GM08714 (cell line): ENCODE results near the gene TBC1D3B.
A peak's percentile ranks its signal among the peaks of the same experiment; 100 is the strongest.
"Not testable (repeated sequence)": the region's sequence is repeated elsewhere in the genome, so short reads cannot be mapped to it uniquely, and the experiment has no call there.

ENCODE experiments used
- H3K4me3 ChIP-seq: fragments of 200-500 bp; sonication (Bioruptor generic); 2 replicates; pipeline ENCODE4 v1.5.1; 2014; ENCODE audit warnings: mild to moderate bottlenecking, low read length, inconsistent platforms
- ZNF274 ChIP-seq: IDR thresholded peaks from 2 replicates; pipeline ENCODE4 v1.6.1; 2012; ENCODE audit warnings: mild to moderate bottlenecking, low read depth, low read length

The TBC1D3B gene

DNA sequence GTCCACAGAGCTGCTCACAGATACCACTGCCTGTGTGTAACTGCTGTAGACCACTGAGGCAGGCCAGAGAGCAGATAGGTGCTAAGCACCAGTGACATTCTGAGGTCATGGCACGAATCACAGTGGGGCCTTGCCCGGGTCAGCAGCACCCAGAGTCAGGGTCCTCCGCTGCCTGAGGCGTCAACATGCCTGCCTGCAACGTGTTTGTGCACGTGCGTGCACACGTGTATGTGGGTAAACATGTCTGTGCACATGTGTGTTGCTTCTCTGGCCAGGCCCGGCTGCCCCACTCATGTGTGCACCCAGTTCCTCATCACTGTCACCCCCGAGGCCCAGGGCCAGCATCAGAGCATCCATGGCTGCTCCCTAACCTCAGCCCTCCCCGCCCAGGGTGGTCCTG lies at the start of gene TBC1D3B:
Gene TBC1D3B, minus strand, starts transcription at position 101 of the 400 bp plus-strand sequence. CDS start 1,586 bp downstream, outside the sequence.
- H3K4me3 ChIP-seq: not testable (repeated sequence)

DNA sequence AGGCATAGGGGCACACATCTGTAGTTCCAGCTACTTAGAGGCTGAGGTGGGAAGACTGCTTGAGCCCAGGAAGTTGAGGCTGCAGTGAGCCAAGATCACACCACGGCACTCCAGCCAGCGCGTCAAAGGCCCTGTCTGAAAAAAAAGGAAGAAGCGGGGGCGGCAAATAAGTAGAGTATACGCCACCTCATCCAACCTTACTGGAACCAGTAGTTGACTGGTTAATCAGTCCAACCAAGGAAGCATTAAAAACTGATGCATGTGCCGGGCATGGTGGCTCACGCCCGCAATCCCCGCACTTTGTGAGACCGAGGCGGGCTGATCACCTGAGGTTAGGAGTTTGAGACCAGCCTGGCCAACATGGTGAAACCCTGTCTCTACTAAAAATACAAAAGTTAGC lies 46.5 kb upstream of the TBC1D3B start:
- H3K4me3 ChIP-seq: not testable (repeated sequence)

DNA sequence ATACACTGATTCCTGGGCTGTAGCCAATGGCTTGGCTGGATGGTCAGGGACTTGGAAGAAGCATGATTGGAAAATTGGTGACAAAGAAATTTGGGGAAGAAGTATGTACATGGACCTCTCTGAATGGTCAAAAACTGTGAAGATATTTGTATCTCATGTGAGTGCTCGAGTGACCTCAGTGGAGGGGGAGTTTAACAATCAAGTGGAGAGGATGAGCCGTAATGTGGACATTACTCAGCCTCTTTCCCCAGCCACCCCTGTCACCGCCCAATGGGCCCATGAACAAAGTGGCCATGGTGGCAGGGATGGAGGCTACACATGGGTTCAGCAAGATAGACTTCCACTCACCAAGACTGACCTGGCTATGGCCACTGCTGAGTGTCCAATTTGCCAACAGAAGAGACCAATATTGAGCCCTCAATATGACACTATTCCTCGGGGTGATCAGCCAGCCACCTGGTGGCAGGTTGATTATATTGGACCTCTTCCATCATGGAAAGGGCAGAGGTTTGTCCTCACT lies 45.2 kb upstream of the TBC1D3B start:
- not testable (repeated sequence) for H3K4me3 ChIP-seq

DNA sequence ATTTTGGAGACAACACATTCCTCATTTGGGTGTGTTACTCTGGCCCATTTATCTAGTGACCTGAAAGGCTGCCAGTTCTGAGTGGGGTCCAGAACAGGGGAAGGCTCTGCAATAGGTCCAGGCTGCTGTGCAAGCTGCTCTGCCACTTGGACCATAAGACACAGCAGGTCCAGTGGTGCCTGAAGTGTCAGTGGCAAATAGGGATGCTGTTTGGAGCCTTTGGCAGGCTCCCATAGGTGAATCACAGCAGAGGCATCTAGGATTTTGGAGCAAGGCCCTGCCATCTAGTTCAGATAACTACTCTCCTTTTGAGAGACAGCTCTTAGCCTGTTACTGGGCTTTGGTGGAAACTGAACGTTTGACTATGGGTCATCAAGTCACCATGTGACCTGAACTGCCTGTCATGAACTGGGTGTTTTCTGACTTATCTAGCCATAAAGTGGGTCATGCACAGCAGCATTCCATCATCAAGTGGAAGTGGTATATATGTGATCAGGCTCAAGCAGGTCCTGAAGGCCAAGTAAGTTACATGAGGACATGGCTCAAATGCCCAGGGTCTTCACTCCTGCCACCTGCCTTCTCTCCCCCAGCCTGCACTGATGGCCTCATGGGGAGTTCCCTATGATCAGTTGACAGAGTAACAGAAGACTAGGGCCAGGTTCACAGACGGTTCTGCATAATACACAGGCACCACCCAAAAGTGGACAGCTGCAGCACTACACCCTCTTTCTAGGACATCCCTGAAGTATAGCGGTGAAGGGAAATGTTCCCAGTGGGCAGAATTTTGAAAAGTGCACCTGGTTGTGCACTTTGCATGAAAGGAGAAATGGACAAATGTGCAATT lies 44.5 kb upstream of the TBC1D3B start:
- H3K4me3 ChIP-seq: not testable (repeated sequence)

DNA sequence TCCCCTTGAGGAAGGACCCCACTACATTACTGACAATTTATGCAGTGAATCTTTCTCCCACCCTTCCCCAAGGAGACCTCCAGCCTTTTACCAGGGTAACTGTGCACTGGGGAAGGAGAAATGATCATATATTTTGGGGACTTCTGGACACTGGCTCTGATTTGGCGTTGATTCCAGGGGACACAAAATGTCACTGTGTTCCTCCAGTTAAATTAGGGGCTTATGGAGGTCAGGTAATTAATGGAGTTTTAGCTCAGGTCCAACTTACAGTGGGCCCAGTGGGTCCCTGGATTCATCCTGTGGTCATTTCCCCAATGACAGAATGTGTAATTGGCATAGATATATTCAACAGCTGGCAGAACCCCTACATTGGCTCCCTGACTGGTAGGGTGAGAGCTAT lies 43.1 kb upstream of the TBC1D3B start:
- H3K4me3 ChIP-seq: not testable (repeated sequence)

DNA sequence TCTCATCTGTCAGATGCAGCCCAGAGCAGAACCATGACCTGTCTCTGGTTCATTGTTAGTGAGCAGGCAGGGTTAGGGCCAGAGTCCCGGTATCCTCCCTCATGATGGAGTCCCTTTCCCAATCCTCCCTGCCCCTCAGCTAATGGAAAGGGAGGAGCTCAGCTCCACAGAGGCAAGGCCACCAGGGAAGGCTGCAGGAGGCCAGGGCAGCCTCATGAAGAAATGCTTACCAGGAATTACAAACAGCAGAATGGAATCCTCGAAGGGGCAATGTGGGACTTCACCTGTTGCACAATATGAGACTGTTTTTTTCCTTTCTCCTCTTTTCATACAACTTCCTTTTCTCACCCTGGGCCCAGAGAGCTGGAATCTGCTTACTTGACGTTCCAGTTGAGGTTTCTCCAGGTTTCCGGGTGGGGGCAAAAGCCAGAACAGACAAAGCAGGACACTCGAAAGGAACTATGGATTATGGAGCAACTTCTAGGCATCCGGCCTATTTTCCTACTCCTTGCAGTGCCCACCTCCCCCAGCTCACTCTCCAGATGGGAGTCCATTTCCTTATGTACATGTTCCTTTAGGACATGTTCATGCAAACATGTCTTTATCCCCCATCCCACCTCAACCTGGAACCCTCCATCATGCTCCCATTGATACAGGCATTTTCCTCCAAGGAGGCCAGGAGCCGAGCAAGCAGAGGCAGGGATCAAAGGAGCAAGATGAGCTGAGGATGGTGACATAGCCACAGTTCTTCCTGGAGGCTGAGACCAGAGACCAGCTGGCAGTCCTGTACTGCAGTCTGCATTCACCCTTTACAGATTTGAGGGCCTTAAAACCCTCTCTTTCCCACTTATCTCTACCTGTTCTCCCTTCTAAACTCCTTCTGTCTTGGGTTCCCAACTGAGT lies 39.2 kb upstream of the TBC1D3B start:
- not testable (repeated sequence) for H3K4me3 ChIP-seq

DNA sequence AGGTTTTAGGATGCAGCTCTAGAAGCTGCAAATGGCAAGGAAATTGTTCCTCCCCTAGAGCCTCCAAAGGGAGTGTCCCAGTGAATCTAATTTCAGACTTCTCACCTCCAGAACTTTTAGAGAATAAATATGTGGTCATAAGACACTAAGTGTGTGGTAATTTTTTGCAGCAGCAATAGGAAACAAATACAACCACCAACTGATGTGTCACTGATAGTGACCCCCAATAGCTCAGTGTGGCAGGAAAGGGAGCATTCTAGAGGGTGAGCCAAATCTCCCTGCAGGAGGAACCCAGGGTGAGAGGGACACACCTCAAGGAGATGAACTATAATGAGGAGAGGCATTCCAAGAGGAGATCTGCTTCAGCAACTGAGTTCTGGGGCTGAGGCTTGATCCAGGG lies 38.5 kb upstream of the TBC1D3B start:
- TF ChIP-seq ZNF274: no peak
- H3K4me3 ChIP-seq: no peak overlapping the region

DNA sequence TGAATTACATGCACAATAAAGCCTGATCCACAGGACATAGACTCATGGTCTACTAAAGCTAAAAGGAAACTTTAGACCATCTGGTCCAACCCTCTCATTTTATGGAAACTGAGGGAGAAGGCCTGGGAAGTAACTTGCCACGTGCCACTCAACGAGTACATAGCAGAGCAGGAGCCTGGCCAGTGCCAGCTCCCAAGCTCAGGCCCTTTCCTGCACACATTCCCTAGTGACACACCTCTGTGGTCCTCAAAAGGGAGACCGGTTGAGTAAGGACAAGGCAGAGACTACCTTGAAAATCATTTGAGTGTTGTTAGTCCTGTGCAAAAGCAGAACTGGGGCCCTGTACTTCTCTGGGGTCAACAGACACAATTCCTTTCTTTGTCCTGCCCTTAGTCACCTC lies 37.3 kb upstream of the TBC1D3B start:
- no peak for TF ChIP-seq ZNF274
- H3K4me3 ChIP-seq: no peak overlapping the region

DNA sequence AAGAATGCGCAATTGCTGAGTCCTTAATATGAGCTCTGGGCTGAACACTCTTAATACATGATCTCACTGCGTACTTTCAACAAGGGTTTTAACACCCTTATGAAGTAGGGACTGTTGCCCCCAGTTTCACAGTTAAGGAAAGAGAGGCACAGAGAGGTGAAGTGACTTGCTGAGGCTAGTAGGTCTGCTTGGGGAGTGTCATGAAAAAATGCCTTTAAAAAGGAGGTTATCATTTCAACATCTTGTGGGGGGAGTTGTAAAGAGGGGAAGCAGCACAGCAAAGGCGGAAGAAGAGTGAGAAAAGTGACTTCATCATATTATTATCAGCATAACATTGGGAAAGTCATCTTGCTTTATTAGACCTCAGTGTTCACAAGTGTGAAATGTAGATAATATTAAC lies 36.5 kb upstream of the TBC1D3B start:
- TF ChIP-seq ZNF274: no peak
- no peak overlapping the region for H3K4me3 ChIP-seq

DNA sequence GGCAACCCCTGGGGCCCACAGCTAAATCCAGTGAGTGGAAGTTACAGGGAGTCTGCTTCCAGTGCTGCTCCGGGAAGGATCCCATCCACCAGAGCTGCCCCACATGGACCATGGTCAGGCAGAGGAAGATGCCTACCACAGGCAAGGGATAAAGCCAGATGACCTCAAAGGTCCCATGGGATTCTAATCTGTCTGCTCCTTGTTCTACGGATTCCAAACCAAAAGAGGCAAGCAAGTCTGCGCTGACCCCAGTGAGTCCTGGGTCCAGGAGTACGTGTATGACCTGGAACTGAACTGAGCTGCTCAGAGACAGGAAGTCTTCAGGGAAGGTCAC lies 35.8 kb upstream of the TBC1D3B start:
- TF ChIP-seq ZNF274: no peak
- no peak overlapping the region for H3K4me3 ChIP-seq

DNA sequence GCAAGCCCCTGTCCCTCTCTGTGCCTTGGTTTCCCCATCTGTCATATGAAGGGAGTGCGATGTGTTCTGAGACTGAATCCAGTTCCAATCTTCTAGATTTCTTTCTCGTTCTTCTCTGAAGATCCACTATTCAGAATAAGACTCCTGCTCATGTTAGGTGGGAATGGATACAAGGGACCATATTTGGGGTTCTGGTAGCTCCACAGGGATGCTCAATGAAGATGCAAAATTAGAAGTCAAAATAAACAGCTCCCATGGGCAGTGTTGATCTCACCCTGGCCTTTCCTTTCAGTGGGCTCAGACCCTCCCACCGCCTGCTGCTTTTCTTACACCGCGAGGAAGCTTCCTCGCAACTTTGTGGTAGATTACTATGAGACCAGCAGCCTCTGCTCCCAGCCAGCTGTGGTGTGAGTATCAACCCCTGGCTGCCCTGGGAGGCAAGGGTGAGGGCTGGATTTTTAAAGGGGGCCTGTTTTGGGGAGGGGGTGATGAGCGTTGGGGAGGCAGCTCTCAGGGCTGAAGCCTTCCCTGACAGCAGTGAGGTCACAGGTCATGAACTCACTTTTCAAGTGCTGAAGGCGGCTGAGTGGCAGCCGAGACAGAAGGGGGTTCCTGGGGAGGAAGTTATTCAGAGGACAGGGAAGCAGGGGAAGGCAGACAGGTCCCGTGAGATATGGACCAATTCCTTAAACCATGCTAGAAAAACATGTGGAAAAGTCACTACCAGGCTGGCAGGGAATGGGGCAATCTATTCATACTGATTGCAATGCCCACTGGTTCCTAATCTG lies 35.2 kb upstream of the TBC1D3B start:
- not testable (repeated sequence) for H3K4me3 ChIP-seq

DNA sequence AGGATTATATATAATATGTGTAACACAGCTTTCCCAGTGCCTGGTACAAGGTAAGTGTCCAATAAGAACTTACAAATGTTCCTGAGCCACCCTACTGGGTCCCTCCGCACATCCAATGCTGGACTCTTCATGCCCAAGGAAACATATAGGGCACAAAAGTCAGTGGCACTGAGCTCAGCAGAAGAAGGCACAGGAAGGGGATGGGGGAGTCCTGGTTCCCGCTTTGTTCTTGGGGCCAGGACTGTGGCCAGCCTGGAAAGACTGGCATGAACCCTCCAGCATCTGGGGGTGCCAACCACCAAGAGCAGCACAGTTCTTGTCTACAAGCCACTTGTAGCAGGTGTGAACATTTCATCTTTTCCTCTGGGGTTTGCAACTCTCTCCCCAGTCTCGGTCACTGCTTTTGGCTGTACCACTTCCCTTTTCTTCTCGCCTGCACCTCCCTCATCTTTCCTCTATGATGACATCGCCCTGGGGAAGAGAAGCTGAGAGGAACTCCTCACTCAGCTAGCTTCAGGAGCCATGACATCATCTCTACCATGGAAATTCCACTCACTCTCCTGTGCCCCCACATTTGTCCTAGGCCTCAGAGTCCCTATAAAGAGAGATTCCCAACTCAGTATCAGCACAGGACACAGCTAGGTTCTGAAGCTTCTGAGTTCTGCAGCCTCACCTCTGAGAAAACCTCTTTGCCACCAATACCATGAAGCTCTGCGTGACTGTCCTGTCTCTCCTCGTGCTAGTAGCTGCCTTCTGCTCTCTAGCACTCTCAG lies 34.2 kb upstream of the TBC1D3B start, which contains the start of gene CCL4L2:
Gene CCL4L2, plus strand, starts transcription at position 625 of the 773 bp plus-strand sequence.
- peak within 1 kb of the TSS; percentile 30; the same call in 1 of the 2 replicates for H3K4me3 ChIP-seq

DNA sequence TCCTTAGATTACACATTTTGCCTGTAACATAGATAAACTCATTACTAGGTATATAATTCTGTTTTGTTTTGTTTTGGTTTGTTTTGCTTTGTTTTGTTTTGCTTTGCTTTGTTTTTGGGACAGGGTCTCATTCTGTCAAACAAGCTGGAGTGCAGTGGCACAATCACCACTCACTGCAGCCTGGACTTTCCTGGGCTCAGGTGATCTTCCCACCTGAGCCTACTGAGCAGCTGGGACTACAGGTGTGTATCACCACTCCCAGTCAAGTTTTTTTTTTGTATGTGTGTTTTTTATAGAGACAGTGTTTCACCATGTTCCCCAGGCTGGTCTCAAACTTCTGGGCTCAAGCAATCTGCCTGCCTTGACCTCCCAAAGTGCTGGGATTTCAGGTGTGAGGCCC lies 33.1 kb upstream of the TBC1D3B start:
- no peak overlapping the region for H3K4me3 ChIP-seq
- no peak for TF ChIP-seq ZNF274

DNA sequence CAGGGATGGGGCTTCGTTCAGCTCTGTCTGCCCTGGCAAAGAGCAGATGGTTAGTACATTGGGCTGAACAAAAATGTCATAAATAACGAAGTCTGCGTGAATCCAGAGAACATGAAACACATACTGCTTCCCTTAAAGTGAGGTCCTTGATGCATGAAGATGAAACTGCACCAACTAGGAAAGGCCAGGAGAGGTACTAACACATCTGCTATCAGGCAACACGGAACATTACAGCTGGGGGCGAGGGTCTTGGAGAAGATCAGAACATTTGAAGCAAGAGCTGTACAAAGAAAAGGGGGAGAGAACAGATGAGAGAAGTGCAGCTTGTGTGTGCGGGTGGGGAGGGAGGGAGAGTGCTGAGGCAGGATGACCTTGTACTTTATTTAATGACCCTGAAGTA lies 30.9 kb upstream of the TBC1D3B start:
- not testable (repeated sequence) for H3K4me3 ChIP-seq

DNA sequence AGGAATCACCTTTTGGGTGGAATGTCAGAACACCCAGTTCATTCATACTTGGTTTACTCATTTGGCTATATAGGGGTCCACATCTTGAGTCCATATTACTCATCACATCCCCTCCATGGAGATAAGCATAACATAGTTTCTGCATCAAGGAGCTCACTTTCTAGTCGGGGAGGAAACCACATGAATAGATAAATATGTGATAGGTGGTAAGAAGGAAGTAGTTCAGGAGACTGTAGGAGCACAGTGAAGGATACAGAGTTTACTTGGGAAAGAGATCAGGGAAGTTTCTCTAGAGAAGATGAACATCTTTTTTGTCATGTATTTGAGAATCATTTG lies 30.0 kb upstream of the TBC1D3B start:
- H3K4me3 ChIP-seq: not testable (repeated sequence)
